Measurements from ENCODE around the gene ARHGAP18. TPM values are rescaled to one million over a fixed set of nuclear protein-coding genes. Genes with fewer than 3 reads are reported as not detected.

ARHGAP18 gene
- total and polyA plus RNA-seq, 10 of the 15 experiments (the other 5 are each of a cell fraction or from before 2014, with no cell fraction given), result 18.2 to 52.2 (median 31.7) TPM

DNA sequence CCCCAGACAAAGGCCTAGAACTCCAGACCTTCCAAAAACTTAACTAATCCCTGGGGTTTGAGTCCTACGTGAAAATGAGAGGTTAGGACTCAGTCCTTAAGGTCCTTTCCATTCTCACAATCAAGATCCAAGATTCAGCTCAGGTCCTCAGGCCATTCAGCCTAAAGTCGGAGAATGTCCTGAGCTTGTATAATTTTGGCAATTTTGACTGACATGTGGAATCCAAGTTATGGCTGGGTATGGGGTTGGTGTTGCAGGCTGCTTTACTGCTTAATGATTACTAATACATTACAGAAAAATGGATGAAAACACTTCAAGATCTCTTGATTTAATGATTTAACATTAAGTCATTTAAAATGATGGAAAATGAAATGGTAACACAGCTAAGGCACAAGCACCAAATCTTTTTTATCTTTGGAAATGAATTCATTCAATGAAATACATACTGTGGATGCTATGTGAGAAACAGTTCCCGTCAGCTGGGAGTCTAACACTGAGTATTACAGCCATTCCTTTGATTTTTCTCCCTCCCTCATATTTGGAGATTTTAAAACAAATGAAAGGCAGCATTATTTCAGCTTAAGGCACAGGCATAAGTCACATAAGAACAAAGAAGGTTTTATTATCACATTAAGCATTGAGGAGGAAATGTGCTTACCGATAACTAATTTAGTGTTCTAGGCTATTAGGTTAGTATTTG lies 1.3 kb downstream of the ARHGAP18 start:
- H3K4me1 ChIP-seq (ENCODE audit: control insufficient read depth, insufficient read depth, low read length), result peaks cover 24% of the 10 kb centered on the region
- H3K4me3 ChIP-seq, result peak overlapping the region; percentile 94
- ChIA-PET SMC1A (ENCODE audit: uncharacterized antibody, unreplicated experiment) (interaction anchor here (0.9 to 17.6 kb wide), 22 partner anchors 8 to 124 kb away, joined by 3 to 434 read pairs (median 5); no protein-coding TSS in a partner anchor), CTCF (interaction anchor here (1.2 to 11.3 kb wide), 9 partner anchors 9 to 209 kb away, joined by 3 to 117 read pairs (median 22); no protein-coding TSS in a partner anchor), RAD21 (ENCODE audit: unreplicated experiment) (interaction anchor here (0.7 to 12.3 kb wide), 16 partner anchors 8 to 109 kb away, joined by 3 to 189 read pairs (median 10); no protein-coding TSS in a partner anchor), POLR2A (interaction anchor here (0.6 to 8.6 kb wide), 10 partner anchors 8 to 174 kb away, joined by 3 to 115 read pairs (median 12); no protein-coding TSS in a partner anchor)
- H3K79me2 ChIP-seq (ENCODE audit: control insufficient read depth, insufficient read depth, low read length), result peaks cover 66% of the 10 kb centered on the region
- no peaks in the 10 kb centered on the region for H3K27me3 ChIP-seq (replicated peaks in 1 of 2; ENCODE audit: control insufficient read depth in 2 of 2, insufficient read depth in 2 of 2, low read length in 1 of 2)
- H2AFZ ChIP-seq (ENCODE audit: control insufficient read depth, low read depth, low read length), result no peak overlapping the region
- WGBS (ENCODE audit: insufficient coverage, insufficient replicate concordance, low lambda C conversion rate, missing lambda C conversion rate), result 85% methylated on average over 4 of the region's 4 CpGs
- ATAC-seq, result no peak
- no TSS peak for BruUV-seq (replicated peaks)
- no peaks in the 10 kb centered on the region; the same call in 2 of the 3 replicates for H3K9me3 ChIP-seq (replicated peaks; ENCODE audit: control insufficient read depth, insufficient read depth, low read length)
- no peak for FAIRE-seq
- in situ Hi-C loops (cut with MboI), result no loop called here
- H3K9ac ChIP-seq (ENCODE audit: control insufficient read depth, insufficient read depth, low read length), result peak overlapping the region; percentile 79
- peak overlapping the region; percentile 98 for H3K4me2 ChIP-seq (ENCODE audit: control insufficient read depth, insufficient read depth)
- intact Hi-C loops (cut with micrococcal nuclease; ENCODE audit: unreplicated experiment), result loop anchor here (5.0 kb wide), 1 partner anchor 86 kb away; no protein-coding TSS in a partner anchor
- no peaks in the 10 kb centered on the region for H3K36me3 ChIP-seq (ENCODE audit: control insufficient read depth in 2 of 2, insufficient read depth in 2 of 2, low read length in 1 of 2)
- no peaks in the 10 kb centered on the region for H4K20me1 ChIP-seq (ENCODE audit: control insufficient read depth, insufficient read depth)
- no peak for DNase-seq (ENCODE audit: low read depth, low spot score)
- peak overlapping the region; percentile 73 for H3K27ac ChIP-seq (ENCODE audit: control insufficient read depth, insufficient read depth)
- no peak for TF ChIP-seq HDAC2 (IDR thresholded peaks at IDR 0.05)
- TF ChIP-seq MTA3 (IDR thresholded peaks at IDR 0.05; ENCODE audit: borderline replicate concordance, low read length), result no peak
- TF ChIP-seq, protein P1, sequence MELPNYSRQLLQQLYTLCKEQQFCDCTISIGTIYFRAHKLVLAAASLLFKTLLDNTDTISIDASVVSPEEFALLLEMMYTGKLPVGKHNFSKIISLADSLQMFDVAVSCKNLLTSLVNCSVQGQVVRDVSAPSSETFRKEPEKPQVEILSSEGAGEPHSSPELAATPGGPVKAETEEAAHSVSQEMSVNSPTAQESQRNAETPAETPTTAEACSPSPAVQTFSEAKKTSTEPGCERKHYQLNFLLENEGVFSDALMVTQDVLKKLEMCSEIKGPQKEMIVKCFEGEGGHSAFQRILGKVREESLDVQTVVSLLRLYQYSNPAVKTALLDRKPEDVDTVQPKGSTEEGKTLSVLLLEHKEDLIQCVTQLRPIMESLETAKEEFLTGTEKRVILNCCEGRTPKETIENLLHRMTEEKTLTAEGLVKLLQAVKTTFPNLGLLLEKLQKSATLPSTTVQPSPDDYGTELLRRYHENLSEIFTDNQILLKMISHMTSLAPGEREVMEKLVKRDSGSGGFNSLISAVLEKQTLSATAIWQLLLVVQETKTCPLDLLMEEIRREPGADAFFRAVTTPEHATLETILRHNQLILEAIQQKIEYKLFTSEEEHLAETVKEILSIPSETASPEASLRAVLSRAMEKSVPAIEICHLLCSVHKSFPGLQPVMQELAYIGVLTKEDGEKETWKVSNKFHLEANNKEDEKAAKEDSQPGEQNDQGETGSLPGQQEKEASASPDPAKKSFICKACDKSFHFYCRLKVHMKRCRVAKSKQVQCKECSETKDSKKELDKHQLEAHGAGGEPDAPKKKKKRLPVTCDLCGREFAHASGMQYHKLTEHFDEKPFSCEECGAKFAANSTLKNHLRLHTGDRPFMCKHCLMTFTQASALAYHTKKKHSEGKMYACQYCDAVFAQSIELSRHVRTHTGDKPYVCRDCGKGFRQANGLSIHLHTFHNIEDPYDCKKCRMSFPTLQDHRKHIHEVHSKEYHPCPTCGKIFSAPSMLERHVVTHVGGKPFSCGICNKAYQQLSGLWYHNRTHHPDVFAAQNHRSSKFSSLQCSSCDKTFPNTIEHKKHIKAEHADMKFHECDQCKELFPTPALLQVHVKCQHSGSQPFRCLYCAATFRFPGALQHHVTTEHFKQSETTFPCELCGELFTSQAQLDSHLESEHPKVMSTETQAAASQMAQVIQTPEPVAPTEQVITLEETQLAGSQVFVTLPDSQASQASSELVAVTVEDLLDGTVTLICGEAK (IDR thresholded peaks at IDR 0.05; ENCODE audit: borderline replicate concordance), result no peak
- TF ChIP-seq RB1 (IDR thresholded peaks at IDR 0.05; ENCODE audit: borderline replicate concordance), result no peak
- TF ChIP-seq BACH1 (IDR thresholded peaks at IDR 0.05; ENCODE audit: borderline replicate concordance), result no peak
- no peak for TF ChIP-seq POLR2A (IDR thresholded peaks at IDR 0.05; ENCODE audit: low read depth, low read length)
- TF ChIP-seq, protein P2, sequence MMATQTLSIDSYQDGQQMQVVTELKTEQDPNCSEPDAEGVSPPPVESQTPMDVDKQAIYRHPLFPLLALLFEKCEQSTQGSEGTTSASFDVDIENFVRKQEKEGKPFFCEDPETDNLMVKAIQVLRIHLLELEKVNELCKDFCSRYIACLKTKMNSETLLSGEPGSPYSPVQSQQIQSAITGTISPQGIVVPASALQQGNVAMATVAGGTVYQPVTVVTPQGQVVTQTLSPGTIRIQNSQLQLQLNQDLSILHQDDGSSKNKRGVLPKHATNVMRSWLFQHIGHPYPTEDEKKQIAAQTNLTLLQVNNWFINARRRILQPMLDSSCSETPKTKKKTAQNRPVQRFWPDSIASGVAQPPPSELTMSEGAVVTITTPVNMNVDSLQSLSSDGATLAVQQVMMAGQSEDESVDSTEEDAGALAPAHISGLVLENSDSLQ (IDR thresholded peaks at IDR 0.05), result peak; percentile 78
- TF ChIP-seq LARP7 (IDR thresholded peaks at IDR 0.05), result no peak
- TF ChIP-seq KDM1A (IDR thresholded peaks at IDR 0.05; ENCODE audit: borderline replicate concordance), result no peak
- TF ChIP-seq, protein P3, sequence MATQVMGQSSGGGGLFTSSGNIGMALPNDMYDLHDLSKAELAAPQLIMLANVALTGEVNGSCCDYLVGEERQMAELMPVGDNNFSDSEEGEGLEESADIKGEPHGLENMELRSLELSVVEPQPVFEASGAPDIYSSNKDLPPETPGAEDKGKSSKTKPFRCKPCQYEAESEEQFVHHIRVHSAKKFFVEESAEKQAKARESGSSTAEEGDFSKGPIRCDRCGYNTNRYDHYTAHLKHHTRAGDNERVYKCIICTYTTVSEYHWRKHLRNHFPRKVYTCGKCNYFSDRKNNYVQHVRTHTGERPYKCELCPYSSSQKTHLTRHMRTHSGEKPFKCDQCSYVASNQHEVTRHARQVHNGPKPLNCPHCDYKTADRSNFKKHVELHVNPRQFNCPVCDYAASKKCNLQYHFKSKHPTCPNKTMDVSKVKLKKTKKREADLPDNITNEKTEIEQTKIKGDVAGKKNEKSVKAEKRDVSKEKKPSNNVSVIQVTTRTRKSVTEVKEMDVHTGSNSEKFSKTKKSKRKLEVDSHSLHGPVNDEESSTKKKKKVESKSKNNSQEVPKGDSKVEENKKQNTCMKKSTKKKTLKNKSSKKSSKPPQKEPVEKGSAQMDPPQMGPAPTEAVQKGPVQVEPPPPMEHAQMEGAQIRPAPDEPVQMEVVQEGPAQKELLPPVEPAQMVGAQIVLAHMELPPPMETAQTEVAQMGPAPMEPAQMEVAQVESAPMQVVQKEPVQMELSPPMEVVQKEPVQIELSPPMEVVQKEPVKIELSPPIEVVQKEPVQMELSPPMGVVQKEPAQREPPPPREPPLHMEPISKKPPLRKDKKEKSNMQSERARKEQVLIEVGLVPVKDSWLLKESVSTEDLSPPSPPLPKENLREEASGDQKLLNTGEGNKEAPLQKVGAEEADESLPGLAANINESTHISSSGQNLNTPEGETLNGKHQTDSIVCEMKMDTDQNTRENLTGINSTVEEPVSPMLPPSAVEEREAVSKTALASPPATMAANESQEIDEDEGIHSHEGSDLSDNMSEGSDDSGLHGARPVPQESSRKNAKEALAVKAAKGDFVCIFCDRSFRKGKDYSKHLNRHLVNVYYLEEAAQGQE (IDR thresholded peaks at IDR 0.05; ENCODE audit: low read depth, low read length), result no peak
- TF ChIP-seq, protein P4, sequence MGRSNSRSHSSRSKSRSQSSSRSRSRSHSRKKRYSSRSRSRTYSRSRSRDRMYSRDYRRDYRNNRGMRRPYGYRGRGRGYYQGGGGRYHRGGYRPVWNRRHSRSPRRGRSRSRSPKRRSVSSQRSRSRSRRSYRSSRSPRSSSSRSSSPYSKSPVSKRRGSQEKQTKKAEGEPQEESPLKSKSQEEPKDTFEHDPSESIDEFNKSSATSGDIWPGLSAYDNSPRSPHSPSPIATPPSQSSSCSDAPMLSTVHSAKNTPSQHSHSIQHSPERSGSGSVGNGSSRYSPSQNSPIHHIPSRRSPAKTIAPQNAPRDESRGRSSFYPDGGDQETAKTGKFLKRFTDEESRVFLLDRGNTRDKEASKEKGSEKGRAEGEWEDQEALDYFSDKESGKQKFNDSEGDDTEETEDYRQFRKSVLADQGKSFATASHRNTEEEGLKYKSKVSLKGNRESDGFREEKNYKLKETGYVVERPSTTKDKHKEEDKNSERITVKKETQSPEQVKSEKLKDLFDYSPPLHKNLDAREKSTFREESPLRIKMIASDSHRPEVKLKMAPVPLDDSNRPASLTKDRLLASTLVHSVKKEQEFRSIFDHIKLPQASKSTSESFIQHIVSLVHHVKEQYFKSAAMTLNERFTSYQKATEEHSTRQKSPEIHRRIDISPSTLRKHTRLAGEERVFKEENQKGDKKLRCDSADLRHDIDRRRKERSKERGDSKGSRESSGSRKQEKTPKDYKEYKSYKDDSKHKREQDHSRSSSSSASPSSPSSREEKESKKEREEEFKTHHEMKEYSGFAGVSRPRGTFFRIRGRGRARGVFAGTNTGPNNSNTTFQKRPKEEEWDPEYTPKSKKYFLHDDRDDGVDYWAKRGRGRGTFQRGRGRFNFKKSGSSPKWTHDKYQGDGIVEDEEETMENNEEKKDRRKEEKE (IDR thresholded peaks at IDR 0.05), result no peak

Measured in GM12878 (cell line).